HCT116 (cell line): Measurements from ENCODE around the gene CIP2A. TPM values are rescaled to one million over a fixed set of nuclear protein-coding genes. Genes with fewer than 3 reads are reported as not detected.

ENCODE experiments used
- ATAC-seq: fragments of 200-7000 bp; cut with Tn5 transposase; 2 replicates; pipeline ENCODE4 v1.9.1; 2020; ENCODE audit warnings: mild to moderate bottlenecking, moderate library complexity
- BruUV-seq: library from RNA; stranded (reverse); fragments of 400-500 nt; replicated peaks from 2 replicates; lab custom pipeline; 2021; lab: Mats Ljungman, UMichigan
- CTCF ChIA-PET: fragments of 300-600 bp; sonication (Branson Sonifier 250); formaldehyde crosslinking; loops from one replicate; lab custom pipeline; 2021; ENCODE audit warnings: antibody characterized with exemption; lab: Charles Lee
- POLR2A ChIA-PET: fragments of 300-600, 350-600 bp; sonication (Branson Sonifier 250); formaldehyde crosslinking; loops from one replicate; lab custom pipeline; 2021; ENCODE audit warnings: antibody characterized with exemption; lab: Charles Lee
- RAD21 ChIA-PET, 2 experiments: fragments of 300-600 bp; sonication (Branson Sonifier 250); formaldehyde crosslinking; loops; one replicate each; lab custom pipeline; 2023; ENCODE audit warnings: low total read pairs in 2 of 2; ENCODE audit not compliant: uncharacterized antibody in 2 of 2, unreplicated experiment in 2 of 2, low non-redundant PET in 1 of 2; lab: Charles Lee
- DNase-seq: peaks from one replicate; pipeline ENCODE4 v3.0.0-alpha.2; 2010; ENCODE audit warnings: low read depth, low spot score
- H2AFZ ChIP-seq: fragments of 200-600 bp; shearing (Covaris generic), sonication (generic); 2 replicates; pipeline ENCODE4 v1.6.1; 2017; ENCODE audit warnings: low read depth, mixed run types, mixed read lengths, antibody characterized with exemption, low read length; ENCODE audit not compliant: poor library complexity, severe bottlenecking
- H3K27ac ChIP-seq: 2 replicates; pipeline ENCODE4 v1.5.1; 2012; ENCODE audit warnings: low read depth, low read length
- H3K27me3 ChIP-seq: fragments of 200-600 bp; sonication (generic); 2 replicates; pipeline ENCODE4 v1.6.1; 2016; ENCODE audit warnings: mixed run types, low read length, mixed read lengths; ENCODE audit not compliant: insufficient read depth
- H3K36me3 ChIP-seq, 2 experiments: fragments of 200-500 bp in 1 of 2; fragments of 200-600 bp in 1 of 2; sonication (Bioruptor generic) in 1 of 2; sonication (generic) in 1 of 2; 2 replicates each; pipeline versions ENCODE4 v1.5.1 to v1.6.1; 2014 to 2016; ENCODE audit warnings: low read length in 2 of 2, inconsistent platforms in 1 of 2, mixed read lengths in 1 of 2, mixed run types in 1 of 2; ENCODE audit not compliant: insufficient read depth in 2 of 2, control insufficient read depth in 1 of 2
- H3K4me1 ChIP-seq, 2 experiments: fragments of 200-600 bp in 1 of 2; sonication (generic) in 1 of 2; 2 replicates each; pipeline versions ENCODE4 v1.5.1 to v1.6.1; 2012 to 2017; ENCODE audit warnings: low read length in 2 of 2, inconsistent platforms in 1 of 2, mild to moderate bottlenecking in 1 of 2, mixed read lengths in 1 of 2, mixed run types in 1 of 2, moderate library complexity in 1 of 2; ENCODE audit not compliant: insufficient read depth in 2 of 2, control insufficient read depth in 1 of 2
- H3K4me2 ChIP-seq: fragments of 200-600 bp; sonication (generic); 2 replicates; pipeline ENCODE4 v1.6.1; 2017; ENCODE audit warnings: mixed run types, low read length, mixed read lengths
- H3K4me3 ChIP-seq, 2 experiments: fragments of 200-600 bp in 1 of 2; sonication (generic) in 1 of 2; replicated peaks in 1 of 2; 2 replicates each; pipeline ENCODE4 v1.5.1; 2011 to 2016; ENCODE audit warnings: low read length in 2 of 2, control low read depth in 1 of 2, low read depth in 1 of 2, mild to moderate bottlenecking in 1 of 2, mixed read lengths in 1 of 2, mixed run types in 1 of 2
- H3K79me2 ChIP-seq: fragments of 200-600 bp; sonication (generic); 2 replicates; pipeline ENCODE4 v1.6.1; 2017; ENCODE audit warnings: mild to moderate bottlenecking, mixed run types, low read length, moderate library complexity, mixed read lengths; ENCODE audit not compliant: insufficient read depth
- H3K9ac ChIP-seq: fragments of 200-600 bp; sonication (generic); 2 replicates; pipeline ENCODE4 v1.6.1; 2016; ENCODE audit warnings: low read length, mixed read lengths
- H3K9me2 ChIP-seq: fragments of 200-600 bp; sonication (generic), shearing (Covaris generic); 2 replicates; pipeline ENCODE4 v1.6.1; 2017; ENCODE audit warnings: mixed run types, mild to moderate bottlenecking, moderate library complexity; ENCODE audit not compliant: insufficient read depth
- H3K9me3 ChIP-seq, 2 experiments: fragments of 200-500 bp in 1 of 2; fragments of 200-600 bp in 1 of 2; sonication (Bioruptor generic) in 1 of 2; sonication (generic) in 1 of 2; 2 replicates each; pipeline ENCODE4 v1.6.1; 2014 to 2017; ENCODE audit warnings: low read length in 2 of 2, mixed read lengths in 2 of 2, inconsistent platforms in 1 of 2, low read depth in 1 of 2, mild to moderate bottlenecking in 1 of 2, mixed run types in 1 of 2, moderate library complexity in 1 of 2; ENCODE audit not compliant: control insufficient read depth in 1 of 2, insufficient read depth in 1 of 2
- H4K20me1 ChIP-seq: fragments of 200-600 bp; sonication (generic), shearing (Covaris generic); 2 replicates; pipeline ENCODE4 v1.6.1; 2017; ENCODE audit warnings: mixed run types, mild to moderate bottlenecking, moderate library complexity; ENCODE audit not compliant: insufficient read depth
- CEBPB ChIP-seq: IDR thresholded peaks from 2 replicates; pipeline ENCODE4 v1.6.1; 2012; ENCODE audit warnings: low read depth
- ELF1 ChIP-seq: IDR thresholded peaks from 2 replicates; pipeline ENCODE4 v1.6.1; 2012; ENCODE audit warnings: low read depth, borderline replicate concordance
- EZH2 ChIP-seq: fragments of 200-600 bp; sonication (generic); IDR thresholded peaks from 2 replicates; pipeline ENCODE4 v1.6.1; 2017; ENCODE audit warnings: antibody characterized with exemption, mixed run types
- EZH2phosphoT487 ChIP-seq: fragments of 200-600 bp; IDR thresholded peaks from 2 replicates; pipeline ENCODE4 v1.6.1; 2018; ENCODE audit warnings: antibody characterized with exemption, borderline replicate concordance
- FOSL1 ChIP-seq: IDR thresholded peaks from 2 replicates; pipeline ENCODE4 v1.6.1; 2012; ENCODE audit warnings: low read depth
- JUND ChIP-seq: IDR thresholded peaks from 2 replicates; pipeline ENCODE4 v1.6.1; 2012
- POLR2A ChIP-seq: IDR thresholded peaks from 2 replicates; pipeline ENCODE4 v1.7.0; 2011; ENCODE audit warnings: borderline replicate concordance; ENCODE audit not compliant: insufficient read depth, insufficient read length; ENCODE audit errors: extremely low read depth
- POLR2AphosphoS5 ChIP-seq: IDR thresholded peaks from 2 replicates; pipeline ENCODE4 v1.6.1; 2011; ENCODE audit warnings: mild to moderate bottlenecking, low read depth, low read length, moderate library complexity
- SP1 ChIP-seq: IDR thresholded peaks from 2 replicates; pipeline ENCODE4 v1.6.1; 2012; ENCODE audit warnings: low read depth
- SRF ChIP-seq: IDR thresholded peaks from 2 replicates; pipeline ENCODE4 v1.6.1; 2012; ENCODE audit warnings: low read depth
- TCF7L2 ChIP-seq: IDR thresholded peaks from 2 replicates; pipeline ENCODE4 v1.7.0; 2011; ENCODE audit warnings: borderline replicate concordance, inconsistent platforms; ENCODE audit not compliant: insufficient read depth, insufficient read length; ENCODE audit errors: extremely low read depth
- ZFX ChIP-seq: fragments of 450-650 bp; IDR thresholded peaks from 2 replicates; pipeline ENCODE4 v1.6.1; 2017
- ZNF274 ChIP-seq: fragments of 200-500 bp; sonication (Bioruptor generic); IDR thresholded peaks from 2 replicates; pipeline ENCODE4 v1.6.1; 2014; ENCODE audit warnings: mild to moderate bottlenecking, low read depth, low read length, inconsistent platforms
- intact Hi-C: fragments of 100-400 bp; cut with micrococcal nuclease; formaldehyde crosslinking; loops from 2 replicates; pipeline ENCODE4 v1.10.0; 2022
- total RNA-seq: library from RNA; stranded (reverse); gene quantifications from one replicate; pipeline ENCODE4 v1.2.1, GENCODE V29; 2021; ENCODE audit not compliant: unreplicated experiment
- TF ChIP-seq, protein P1 (sequence below): IDR thresholded peaks from 2 replicates; pipeline ENCODE4 v1.6.1; 2011; ENCODE audit warnings: mild to moderate bottlenecking, low read length, moderate library complexity; ENCODE audit not compliant: insufficient replicate concordance; ENCODE audit errors: extremely low read depth
- TF ChIP-seq, protein P2 (sequence below): IDR thresholded peaks from 2 replicates; pipeline ENCODE4 v1.6.1; 2012
- TF ChIP-seq, protein P3 (sequence below): IDR thresholded peaks from 2 replicates; pipeline ENCODE4 v1.6.1; 2012
- TF ChIP-seq, protein P4 (sequence below): IDR thresholded peaks from 2 replicates; pipeline ENCODE4 v1.6.1; 2012; ENCODE audit warnings: low read depth

The CIP2A gene
- total RNA-seq, 1 experiment from 2014 or later = 41.6 TPM

DNA sequence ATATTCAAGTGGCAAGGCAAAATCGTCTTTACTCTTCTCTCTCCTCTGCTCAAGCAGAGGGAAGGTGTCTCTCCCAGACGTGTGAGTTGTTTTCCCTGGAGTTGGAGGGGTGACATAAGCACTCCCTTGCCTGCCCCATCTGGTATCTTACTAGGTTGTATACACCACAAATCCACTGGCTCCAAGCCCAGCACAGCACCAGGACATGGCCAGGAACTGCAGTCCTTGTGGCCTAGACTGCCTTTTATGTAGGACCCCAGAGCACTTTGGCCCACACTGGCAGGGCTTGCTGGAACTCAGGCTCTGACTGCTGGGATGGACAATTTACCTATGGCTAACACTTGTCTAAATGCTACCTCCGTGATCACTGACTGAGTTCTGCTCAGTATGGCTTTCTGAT is 34.3 kb upstream of the CIP2A start:
- H3K79me2 ChIP-seq = no peaks in the 10 kb centered on the region
- intact Hi-C loops = no loop called here
- H3K36me3 ChIP-seq = peaks cover 0 to 2% of the 10 kb centered on the region in 2 experiments; a peak in 1 of 4 replicates
- H3K27ac ChIP-seq = no peak overlapping the region
- H4K20me1 ChIP-seq = no peaks in the 10 kb centered on the region
- H3K9me2 ChIP-seq = no peaks in the 10 kb centered on the region
- no peak for DNase-seq
- TF ChIP-seq ZFX = no peak
- TF ChIP-seq, all 23 proteins: peak for 0
- no peaks in the 10 kb centered on the region for H3K9me3 ChIP-seq
- no TSS peak for BruUV-seq
- H3K27me3 ChIP-seq = no peaks in the 10 kb centered on the region
- POLR2A ChIA-PET = no interaction called here
- CTCF ChIA-PET = no interaction called here
- no peak overlapping the region for H2AFZ ChIP-seq
- ATAC-seq = no peak
- H3K9ac ChIP-seq = no peak overlapping the region
- no peaks in the 10 kb centered on the region for H3K4me1 ChIP-seq
- H3K4me3 ChIP-seq = no peak overlapping the region
- RAD21 ChIA-PET = no interaction called here
- H3K4me2 ChIP-seq = no peak overlapping the region

DNA sequence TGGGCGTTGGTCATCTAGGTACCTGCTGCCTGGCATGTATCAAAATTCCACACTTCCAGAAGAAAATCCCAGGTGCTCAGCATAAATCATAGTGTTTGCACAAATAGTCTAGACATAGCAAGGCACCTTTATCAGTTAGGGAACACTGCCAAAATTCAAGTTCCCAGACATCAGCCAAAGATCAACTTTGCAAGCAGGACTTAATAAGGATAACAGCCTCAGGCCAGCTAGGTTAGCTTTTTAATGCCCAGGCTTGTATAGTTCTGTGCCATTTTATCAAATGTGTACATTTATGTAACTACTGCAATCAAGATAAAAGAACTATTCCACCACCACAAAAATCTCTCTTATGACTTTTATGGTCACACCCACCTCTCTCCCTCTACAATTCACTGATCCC is 31.0 kb upstream of the CIP2A start:
- no peak for DNase-seq
- H3K9ac ChIP-seq = no peak overlapping the region
- no peak overlapping the region for H2AFZ ChIP-seq
- H3K79me2 ChIP-seq = no peaks in the 10 kb centered on the region
- H3K9me2 ChIP-seq = no peaks in the 10 kb centered on the region
- no peak for ATAC-seq
- CTCF ChIA-PET = no interaction called here
- no peaks in the 10 kb centered on the region for H3K9me3 ChIP-seq
- no peaks in the 10 kb centered on the region for H3K36me3 ChIP-seq
- intact Hi-C loops = no loop called here
- no peaks in the 10 kb centered on the region for H3K27me3 ChIP-seq
- RAD21 ChIA-PET = no interaction called here
- H3K27ac ChIP-seq = no peak overlapping the region
- POLR2A ChIA-PET = no interaction called here
- H3K4me1 ChIP-seq = no peaks in the 10 kb centered on the region
- H3K4me3 ChIP-seq = no peak overlapping the region
- BruUV-seq = no TSS peak
- H3K4me2 ChIP-seq = no peak overlapping the region
- H4K20me1 ChIP-seq = no peaks in the 10 kb centered on the region
- TF ChIP-seq TCF7L2 (no peak), JUND (no peak), EZH2phosphoT487 (no peak), POLR2A (no peak), CEBPB (no peak), ZNF274 (no peak), FOSL1 (no peak), SRF (no peak), EZH2 (no peak), SP1 (no peak), ELF1 (no peak), POLR2AphosphoS5 (no peak)
- TF ChIP-seq, protein P1, sequence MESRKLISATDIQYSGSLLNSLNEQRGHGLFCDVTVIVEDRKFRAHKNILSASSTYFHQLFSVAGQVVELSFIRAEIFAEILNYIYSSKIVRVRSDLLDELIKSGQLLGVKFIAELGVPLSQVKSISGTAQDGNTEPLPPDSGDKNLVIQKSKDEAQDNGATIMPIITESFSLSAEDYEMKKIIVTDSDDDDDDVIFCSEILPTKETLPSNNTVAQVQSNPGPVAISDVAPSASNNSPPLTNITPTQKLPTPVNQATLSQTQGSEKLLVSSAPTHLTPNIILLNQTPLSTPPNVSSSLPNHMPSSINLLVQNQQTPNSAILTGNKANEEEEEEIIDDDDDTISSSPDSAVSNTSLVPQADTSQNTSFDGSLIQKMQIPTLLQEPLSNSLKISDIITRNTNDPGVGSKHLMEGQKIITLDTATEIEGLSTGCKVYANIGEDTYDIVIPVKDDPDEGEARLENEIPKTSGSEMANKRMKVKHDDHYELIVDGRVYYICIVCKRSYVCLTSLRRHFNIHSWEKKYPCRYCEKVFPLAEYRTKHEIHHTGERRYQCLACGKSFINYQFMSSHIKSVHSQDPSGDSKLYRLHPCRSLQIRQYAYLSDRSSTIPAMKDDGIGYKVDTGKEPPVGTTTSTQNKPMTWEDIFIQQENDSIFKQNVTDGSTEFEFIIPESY = no peak
- TF ChIP-seq, protein P2, sequence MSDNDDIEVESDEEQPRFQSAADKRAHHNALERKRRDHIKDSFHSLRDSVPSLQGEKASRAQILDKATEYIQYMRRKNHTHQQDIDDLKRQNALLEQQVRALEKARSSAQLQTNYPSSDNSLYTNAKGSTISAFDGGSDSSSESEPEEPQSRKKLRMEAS = no peak
- TF ChIP-seq, protein P3, sequence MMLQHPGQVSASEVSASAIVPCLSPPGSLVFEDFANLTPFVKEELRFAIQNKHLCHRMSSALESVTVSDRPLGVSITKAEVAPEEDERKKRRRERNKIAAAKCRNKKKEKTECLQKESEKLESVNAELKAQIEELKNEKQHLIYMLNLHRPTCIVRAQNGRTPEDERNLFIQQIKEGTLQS = no peak
- TF ChIP-seq, protein P4, sequence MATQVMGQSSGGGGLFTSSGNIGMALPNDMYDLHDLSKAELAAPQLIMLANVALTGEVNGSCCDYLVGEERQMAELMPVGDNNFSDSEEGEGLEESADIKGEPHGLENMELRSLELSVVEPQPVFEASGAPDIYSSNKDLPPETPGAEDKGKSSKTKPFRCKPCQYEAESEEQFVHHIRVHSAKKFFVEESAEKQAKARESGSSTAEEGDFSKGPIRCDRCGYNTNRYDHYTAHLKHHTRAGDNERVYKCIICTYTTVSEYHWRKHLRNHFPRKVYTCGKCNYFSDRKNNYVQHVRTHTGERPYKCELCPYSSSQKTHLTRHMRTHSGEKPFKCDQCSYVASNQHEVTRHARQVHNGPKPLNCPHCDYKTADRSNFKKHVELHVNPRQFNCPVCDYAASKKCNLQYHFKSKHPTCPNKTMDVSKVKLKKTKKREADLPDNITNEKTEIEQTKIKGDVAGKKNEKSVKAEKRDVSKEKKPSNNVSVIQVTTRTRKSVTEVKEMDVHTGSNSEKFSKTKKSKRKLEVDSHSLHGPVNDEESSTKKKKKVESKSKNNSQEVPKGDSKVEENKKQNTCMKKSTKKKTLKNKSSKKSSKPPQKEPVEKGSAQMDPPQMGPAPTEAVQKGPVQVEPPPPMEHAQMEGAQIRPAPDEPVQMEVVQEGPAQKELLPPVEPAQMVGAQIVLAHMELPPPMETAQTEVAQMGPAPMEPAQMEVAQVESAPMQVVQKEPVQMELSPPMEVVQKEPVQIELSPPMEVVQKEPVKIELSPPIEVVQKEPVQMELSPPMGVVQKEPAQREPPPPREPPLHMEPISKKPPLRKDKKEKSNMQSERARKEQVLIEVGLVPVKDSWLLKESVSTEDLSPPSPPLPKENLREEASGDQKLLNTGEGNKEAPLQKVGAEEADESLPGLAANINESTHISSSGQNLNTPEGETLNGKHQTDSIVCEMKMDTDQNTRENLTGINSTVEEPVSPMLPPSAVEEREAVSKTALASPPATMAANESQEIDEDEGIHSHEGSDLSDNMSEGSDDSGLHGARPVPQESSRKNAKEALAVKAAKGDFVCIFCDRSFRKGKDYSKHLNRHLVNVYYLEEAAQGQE = no peak
